Stimulated activated CD4-positive, alpha-beta T cell treated with anti-CD3 and anti-CD28 coated beads, Interleukin-4, amount 100 ng/mL, for 24 hours (primary cell): Measurements from ENCODE around the gene PANX2.
A peak's percentile ranks its signal among the peaks of the same experiment; 100 is the strongest.
"Not testable (repeated sequence)": the region's sequence is repeated elsewhere in the genome, so short reads cannot be mapped to it uniquely, and the experiment has no call there.

Experiments used
- DNase-seq: peaks from one replicate; pipeline ENCODE4 v3.0.0-alpha.2; 2020

PANX2 gene

DNA sequence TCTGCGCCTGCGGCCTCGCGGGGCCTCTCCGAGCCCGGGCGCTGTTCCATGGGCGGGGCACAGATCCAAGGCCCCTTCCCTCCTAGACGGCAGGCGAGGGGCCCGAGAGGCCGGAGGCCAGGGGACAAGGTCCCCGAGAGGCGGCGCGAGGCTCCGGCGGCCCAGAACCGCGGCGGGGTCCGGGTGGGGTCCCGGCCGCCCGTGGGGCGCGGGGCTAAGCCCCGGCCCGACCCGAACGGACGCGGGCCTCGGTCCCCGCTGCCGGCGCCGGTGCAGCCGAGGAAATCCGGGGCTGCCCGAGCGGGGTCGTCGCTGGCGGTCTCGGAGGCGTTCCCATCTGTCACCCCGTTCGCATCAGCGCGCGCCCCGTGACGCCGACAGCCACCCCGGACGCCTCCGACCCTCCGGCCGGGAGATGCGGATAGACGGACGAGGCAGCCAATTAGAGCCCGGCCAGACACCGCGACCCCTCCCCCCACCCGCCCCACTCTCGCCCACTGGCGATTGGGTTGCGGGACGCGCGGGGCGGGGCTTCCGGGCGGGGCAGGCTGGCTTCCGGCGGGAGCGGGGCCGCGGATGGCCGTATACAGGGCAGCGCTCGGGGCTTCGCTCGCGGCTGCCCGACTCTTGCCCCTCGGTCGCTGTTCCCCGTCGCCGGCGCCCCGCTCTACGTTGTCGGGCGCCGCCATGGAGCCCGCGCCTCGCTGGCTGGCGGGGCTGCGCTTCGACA lies 30.1 kb downstream of the PANX2 start, which contains the start of gene SELENOO:
TSS of gene SELENOO (plus strand) at position 551 of the 730 bp plus-strand sequence. CDS start at position 577, 26 bp downstream.
- DNase-seq: peak; percentile 93

DNA sequence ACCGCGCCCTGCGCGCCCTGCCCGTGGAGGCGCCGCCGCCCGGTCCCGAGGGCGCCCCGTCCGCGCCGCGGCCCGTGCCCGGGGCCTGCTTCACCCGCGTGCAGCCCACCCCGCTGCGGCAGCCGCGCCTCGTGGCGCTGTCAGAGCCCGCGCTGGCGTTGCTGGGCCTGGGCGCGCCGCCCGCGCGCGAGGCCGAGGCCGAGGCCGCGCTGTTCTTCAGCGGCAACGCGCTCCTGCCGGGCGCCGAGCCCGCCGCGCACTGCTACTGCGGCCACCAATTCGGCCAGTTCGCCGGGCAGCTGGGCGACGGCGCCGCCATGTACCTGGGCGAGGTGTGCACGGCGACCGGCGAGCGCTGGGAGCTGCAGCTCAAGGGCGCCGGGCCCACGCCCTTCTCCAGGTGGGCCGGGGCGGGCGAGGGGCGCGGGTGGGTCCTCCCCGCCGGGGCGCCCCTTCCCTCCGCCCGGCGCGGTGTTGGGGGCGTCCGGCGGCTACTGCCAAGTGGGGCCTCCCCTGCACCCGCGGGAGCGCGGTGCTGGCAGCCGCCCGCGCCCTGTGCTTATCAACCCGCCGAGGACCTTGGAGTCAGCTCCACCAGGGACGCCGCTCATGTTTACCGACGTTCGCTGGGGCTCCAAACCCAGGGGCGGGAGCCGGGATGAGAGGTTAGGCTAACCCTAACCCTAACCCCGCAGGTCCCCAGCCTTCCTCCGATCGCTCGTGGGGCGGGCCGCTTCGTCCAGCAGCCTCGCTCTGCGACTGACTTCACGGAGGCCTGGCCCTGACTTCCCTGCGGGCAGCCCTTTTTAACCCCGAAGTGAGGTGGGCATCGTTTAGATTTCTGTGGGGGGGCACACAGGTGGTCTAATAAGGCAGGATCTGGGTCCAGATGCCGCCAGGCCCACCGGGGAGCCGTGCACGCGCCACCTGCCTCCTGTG lies 30.9 kb downstream of the PANX2 start:
- DNase-seq: no peak

DNA sequence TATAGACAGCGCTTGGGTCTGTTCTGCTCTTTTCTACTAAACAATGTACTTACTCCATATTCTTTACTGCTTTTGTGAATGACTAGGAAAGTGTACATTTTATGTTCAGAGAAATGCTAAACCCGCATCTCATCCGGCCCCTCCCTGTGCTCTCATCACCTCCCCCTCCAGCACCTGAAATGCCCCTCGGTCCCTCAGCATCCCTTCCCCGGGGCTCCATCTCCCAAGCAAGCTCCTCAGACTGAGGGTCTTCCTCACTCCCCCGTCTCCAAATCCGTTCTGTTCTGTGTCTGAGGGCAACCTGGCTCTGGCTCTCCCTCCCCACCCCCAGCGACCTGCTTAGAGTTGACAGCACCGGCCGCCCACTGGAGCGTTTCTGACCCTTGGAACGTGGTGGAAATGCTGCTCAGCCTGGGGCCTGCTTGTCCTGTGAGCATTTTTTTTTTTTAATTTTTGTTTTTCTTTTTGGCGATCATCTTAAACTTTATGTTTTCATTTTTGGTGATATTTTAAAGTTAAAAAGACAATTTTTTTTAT lies 31.7 kb downstream of the PANX2 start:
- DNase-seq: no peak

DNA sequence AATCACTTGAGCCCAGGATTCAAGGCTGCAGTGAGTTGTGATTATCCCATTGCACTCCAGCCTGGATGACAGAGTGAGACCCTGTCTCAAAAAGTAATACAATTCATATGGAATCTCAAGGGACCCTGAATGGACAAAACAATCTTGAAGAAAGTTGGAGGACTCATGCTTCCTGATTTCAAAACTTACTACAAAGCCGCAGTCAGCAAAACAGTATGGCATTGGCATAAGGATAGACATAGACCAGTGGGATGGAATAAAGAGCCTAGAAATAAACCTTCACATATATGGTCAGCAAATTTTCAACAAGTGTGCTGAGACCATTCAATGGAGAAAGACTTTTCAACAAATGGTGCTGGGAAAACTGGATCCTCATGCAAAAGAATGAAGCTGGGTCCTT lies 32.8 kb downstream of the PANX2 start:
- no peak for DNase-seq

DNA sequence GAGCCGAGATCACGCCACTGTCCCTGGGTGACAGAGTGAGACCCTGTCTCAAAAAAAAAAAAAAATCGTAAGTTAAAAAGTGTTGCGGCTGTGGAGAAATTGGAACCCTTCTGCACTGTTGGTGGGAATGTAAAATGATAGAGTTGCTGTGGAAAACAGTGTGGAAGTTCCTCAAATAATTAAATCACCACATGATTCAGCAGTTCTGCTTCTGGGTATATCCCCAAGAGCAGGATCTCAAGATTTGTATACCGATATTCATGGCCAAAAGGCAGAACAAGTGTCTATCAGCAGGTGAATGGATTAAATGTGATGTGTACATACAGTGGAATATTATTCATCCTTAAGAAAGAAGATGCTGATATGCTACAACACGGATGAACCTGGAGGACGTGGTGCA lies 34.0 kb downstream of the PANX2 start:
- no peak for DNase-seq

DNA sequence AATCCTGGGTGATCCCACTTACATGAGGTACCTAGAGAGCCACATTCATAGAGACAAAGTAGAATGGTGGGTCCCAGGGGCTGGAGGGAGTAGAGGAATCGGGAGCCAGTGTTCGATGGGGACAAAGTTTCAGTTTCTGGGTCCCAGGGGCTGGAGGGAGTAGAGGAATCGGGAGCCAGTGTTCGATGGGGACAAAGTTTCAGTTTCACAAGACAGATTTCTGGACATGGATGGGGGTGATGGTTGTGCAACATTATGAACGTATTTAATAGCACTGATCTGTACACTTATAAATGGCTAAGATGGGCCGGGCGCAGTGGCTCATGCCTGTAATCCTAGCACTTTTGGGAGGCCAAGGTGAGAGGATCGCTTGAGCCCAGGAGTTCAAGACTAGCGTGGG lies 34.5 kb downstream of the PANX2 start:
- not testable (repeated sequence) for DNase-seq

DNA sequence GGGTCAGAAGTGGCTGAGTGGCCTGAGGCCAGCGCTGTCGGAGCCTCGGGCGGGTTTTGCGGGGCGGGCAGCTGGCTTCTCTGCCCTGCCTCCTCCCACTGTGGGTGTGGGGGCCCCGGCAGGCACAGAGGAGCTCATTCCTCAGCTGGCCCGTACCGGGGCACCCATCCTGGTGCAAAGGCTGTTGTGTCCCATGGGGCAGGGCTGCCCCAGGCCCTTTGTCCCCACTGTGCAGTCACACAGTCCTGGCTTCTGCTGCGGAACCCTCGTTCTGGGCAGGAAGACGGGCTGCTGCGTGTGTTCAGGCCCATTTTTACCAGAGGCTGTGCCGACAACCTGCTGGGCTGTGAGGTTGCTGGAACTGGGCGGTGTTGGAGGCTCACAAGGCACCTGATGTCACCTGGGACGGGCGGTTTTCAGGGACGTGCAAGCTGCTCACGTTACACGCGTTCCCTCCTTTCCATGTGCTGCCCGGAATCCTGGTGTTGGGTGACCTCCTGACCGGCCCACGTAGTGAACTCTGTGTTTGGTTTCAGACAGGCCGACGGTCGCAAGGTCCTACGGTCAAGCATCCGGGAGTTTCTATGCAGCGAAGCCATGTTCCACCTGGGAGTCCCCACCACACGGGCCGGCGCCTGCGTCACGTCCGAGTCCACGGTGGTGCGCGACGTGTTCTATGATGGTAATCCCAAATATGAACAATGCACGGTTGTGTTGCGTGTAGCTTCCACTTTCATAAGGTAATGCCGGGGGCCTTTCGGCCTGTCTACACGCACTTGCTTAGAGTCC lies 35.4 kb downstream of the PANX2 start:
- DNase-seq: no peak

DNA sequence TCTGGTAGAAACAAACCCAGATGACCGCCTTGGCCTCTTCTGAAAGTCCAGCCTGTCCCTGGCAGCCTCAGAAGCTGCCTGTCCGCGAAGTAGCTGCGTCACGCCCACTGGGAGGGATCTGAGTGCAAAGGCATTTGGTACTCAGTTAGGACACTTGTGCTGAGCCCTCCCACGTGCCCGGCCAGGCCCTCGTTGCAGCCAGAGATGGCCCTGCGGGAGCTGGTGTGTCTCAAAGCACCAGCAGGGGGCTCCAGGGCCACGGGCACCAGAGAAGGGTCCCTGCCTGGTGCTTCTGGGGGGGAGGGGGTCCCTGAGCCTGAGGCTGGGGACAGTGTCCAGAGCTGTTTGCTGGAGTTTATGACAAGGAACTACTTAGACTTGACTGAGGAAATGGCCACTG lies 36.1 kb downstream of the PANX2 start:
- DNase-seq: no peak

DNA sequence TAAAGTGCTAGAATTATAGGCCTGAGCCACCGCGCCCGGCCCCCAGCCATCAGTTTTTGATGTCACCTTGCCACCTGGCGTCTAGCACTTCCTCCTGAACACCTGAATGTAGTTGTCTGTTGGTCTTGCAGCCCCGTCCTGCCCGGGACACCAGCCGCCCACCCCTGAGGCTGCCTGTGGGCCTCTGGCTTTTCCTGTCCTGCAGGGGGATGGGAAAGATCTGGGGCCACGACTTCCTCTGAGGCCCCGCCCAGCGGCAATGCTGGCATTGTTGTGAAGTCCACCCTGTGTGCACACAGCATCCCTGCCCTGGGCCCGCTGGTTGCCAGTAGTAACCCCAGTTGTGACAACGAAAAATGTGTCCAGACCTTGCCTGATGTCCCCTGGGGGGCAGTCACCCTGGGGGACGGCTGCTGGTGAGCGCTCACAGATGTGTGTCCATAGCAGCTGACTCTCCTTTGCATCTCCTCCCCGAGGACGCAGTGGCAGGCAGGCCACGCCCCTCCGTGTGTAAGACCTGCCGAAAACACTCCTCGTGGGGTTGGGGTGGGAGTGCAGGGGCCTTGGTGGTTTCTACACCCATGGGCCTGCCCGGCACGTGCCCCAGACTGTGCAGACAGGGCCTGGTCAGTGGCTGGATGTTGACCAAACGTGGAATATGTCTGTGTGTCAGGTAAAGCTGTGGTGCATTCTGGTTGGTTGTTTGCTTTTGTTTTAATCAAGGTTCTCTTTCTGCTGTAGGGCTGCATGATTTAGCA lies 37.0 kb downstream of the PANX2 start:
- DNase-seq: no peak

DNA sequence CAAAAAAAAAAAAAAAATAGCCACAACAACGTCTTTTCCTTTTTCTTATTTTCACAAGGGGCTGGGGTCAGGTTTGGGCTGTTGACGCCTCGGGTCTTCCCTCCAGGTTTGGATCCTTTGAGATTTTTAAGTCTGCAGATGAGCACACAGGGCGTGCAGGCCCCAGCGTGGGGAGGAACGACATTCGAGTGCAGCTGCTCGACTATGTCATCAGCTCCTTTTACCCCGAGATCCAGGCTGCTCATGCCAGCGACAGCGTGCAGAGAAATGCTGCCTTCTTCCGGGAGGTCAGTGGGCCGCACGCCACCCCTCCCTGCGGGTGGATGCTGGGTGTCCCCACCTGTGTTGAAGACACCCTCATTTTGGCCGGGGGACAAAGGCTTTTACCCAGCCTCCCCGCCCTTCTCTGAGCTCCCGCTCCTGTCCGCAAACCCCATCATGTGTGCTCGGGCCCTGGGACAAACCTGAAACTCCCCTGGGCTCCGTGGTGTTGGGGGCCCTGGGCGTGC lies 38.0 kb downstream of the PANX2 start:
- DNase-seq: no peak

DNA sequence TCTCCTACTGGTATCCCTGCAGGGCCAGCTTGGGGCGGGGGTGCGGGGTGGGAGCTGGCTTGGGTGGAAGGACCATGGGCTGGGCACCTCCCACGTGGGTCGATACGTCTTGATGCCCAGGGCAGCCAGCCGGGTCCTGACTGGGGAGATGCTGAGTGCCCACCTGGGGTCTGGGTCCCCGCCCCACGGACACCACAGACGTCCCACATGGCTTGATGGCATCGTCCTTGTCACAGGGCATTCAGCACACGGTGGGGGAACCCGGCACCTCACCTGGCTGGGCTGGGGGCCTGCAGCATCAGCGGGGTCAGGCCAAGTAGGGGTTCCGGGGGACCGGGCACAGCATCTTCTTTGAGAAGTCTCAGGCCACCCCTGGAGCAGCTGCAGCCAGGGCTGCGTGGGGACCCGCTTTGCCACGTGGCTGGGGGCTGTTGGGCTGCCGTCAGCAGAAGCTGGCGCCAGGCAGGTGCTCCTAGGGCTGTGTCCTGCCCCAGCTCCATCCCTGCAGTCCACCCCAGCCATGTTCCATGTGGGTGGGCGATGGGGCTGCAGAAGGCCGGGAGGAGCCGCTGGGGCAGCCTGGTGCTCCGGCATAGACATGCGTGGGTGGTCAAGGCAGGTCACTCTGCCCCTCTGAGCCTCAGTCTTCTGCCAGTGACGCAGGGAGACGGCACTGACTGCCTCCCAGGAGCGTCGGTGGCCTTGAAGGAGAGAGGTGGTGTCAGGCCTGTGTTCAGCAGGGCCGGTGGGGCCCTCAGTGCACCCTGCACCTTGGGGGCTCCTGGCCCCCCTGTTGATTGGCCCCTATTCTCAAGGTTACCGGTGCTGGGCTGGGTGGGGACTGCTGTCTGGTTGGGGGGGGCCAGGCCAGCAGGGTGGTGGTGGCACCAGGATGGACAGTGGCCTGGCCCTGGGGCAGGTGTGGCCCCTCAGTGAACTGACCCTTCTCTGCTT lies 38.7 kb downstream of the PANX2 start:
- DNase-seq: no peak

DNA sequence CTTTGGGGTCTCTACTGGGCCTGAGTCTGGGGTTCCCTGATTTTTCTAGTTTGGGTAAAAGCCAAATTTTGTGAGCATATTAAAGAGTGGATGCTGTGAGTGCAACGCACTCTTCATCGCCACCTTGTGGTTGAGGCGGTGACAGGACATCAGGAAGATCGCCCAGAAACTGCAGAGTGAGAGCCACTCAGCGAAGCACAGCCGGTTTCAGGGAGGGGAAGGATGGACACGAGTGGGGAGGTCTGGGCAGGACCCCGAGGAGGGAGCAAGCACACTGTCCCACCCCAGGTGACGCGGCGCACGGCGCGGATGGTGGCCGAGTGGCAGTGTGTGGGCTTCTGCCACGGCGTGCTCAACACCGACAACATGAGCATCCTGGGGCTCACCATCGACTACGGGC lies 39.4 kb downstream of the PANX2 start:
- DNase-seq: peak; percentile 76

DNA sequence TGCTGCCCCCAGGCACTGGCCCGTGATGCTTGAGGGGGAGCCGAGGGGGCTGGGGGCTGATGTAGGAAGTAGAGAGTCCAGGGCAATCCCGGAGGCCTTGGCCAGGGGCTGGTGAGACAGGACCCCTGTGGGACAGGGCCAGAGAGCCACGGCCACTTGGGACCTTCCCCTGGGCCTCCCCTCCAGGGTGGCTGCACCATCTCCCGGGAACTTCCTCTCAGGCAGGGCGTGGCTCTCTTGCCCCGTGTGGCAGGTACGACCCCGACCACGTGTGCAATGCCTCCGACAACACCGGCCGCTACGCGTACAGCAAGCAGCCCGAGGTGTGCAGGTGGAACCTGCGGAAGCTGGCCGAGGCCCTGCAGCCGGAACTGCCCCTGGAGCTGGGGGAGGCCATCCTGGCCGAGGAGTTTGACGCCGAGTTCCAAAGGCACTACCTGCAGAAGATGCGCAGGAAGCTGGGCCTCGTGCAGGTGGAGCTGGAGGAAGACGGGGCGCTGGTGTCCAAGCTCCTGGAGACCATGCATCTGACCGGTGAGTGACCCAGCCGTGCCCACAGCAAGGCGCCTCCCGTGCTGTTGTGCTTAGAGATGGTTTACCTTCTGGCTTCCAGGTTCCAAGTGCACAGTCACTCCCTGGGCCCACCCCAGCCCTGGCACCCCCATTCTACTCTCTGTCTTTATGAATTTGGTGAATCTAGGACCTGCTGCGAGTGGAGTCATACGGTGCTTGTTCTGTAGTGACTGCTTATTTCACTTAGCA lies 40.0 kb downstream of the PANX2 start:
- DNase-seq: no peak

DNA sequence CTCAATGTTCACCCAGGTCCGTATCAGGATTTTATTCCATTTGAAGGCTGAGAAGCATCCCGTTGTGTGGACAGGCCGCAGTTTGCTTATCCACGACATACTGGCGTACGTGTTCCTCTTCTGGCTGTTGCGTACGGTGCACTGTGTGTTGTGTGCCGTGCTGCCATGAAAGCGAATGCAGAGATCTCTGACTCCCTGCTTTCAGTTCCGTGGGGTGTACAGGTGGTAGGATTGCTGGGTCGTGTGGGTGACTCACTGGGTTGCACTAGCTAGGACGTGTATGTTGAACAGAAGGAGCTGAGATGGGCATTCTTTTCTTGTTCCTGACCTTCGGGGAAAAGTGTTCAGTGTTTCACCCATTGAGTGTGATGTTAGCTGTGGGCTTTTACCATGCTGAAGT lies 40.6 kb downstream of the PANX2 start:
- DNase-seq: no peak

DNA sequence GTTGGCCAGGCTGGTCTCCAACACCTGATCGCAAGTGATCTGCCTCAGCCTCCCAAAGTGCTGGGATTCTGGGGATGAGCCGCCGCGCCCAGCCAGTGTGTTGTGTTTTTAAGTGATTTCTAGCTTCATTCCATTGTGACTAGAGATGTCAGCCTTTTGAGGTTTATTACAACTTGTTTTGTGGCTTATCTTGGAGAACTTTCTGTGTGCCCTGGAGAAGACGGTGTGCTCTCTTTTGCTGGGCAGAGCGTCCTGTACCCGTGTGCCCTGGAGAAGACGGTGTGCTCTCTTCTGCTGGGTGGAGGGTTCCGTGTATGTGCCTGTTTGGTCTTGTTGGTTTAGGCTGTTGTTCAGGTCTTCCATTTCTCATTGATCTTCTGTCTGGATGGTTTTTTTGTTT lies 42.7 kb downstream of the PANX2 start:
- no peak for DNase-seq

DNA sequence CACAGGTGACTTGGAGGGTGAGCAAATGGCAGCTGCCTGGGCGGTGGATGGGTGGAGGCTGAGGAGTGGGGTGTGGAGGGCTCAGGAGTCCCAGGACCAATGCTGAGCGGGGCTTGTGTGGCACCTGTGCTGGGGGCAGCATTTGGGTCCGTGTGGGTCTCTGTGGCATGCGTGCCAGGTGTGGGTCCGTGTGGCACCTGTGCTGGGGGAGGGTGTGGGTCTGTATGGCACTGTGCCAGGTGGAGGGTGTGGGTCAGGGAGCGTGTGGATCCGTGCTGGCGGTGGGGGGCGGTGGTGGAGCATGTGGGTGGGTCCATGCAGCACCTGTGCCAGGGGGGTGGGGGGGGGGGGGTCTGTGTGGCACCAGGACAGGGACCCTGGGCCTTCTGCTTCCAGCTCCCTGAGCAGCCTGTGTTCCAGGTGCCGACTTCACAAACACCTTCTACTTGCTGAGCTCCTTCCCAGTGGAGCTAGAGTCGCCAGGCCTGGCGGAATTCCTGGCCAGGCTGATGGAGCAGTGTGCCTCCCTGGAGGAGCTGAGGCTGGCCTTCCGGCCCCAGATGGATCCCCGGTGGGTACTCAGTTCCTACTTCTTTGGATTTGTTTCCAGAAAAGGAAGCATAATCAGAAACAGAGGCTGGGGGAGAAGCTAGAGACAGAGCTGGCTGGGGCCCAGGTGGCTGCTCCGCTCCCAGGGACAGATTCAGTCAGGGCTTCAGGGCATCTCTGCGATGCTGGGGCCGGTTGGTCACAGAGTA lies 44.9 kb downstream of the PANX2 start:
- no peak for DNase-seq

DNA sequence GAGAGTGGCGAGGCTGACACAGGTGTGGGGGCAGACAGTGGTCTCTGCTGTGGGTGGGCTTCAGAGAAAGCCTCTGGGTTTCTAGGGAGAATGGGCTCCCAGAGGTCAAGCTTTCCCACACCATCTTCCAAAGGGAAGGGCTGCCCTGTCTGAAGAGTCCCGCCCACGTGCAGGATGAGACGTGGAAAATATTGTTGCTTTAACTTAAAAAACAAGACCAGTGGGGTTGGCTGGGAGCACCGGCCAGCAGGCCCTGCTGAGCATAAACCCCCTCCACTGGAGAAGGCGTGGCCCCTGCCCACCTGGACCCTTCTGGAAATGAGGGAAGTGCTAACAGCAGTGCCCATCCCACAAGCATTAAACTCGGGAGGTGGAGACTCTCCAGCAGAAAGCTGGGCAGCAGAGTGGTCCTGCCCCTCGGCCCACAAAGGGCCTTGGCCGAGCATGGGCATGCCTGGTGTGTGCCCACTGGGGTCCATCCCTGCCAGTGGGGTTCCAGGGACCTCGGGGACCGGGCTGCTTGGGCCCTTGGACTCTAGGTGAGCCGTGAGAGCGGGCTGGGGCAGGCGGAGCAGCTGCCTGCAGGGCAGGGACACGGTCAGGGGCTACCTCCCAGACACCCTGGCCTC lies 45.6 kb downstream of the PANX2 start:
- DNase-seq: no peak

DNA sequence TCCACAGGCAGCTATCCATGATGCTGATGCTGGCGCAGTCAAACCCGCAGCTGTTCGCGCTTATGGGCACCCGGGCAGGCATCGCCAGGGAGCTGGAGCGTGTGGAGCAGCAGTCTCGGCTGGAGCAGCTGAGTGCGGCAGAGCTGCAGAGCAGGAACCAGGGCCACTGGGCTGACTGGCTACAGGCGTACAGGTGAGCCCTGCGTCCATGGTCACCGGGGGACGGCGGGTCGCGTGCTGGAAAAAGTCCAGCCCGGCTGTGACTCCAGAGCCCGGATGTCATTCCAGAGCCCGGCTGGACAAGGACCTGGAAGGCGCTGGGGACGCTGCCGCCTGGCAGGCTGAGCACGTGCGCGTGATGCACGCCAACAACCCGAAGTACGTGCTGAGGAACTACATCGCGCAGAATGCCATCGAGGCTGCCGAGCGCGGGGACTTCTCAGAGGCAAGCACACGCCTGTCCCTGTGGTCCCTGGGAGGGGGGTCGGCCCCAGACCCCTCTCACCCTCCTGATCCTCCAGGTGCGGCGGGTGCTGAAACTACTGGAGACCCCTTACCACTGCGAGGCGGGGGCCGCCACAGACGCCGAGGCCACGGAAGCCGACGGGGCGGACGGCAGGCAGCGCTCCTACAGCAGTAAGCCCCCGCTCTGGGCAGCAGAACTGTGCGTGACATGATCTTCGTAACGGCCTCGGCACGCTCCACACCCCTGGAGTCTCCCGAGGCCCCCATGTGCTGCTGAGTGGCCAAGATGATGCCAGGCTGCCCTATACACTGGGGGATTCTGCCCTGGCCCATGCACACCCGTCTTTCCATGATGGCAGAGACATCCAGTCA lies 46.4 kb downstream of the PANX2 start:
- no peak for DNase-seq
